Ecto neural progenitor cell (in vitro differentiated cells): ENCODE measurements around the gene KRTAP10-11.
"Not testable (repeated sequence)": the region's sequence is repeated elsewhere in the genome, so short reads cannot be mapped to it uniquely, and the experiment has no call there.

Experiments
- DNase-seq: peaks from one replicate; pipeline ENCODE4 v3.0.0-alpha.2; 2018; ENCODE audit warnings: low spot score

The KRTAP10-11 gene

DNA sequence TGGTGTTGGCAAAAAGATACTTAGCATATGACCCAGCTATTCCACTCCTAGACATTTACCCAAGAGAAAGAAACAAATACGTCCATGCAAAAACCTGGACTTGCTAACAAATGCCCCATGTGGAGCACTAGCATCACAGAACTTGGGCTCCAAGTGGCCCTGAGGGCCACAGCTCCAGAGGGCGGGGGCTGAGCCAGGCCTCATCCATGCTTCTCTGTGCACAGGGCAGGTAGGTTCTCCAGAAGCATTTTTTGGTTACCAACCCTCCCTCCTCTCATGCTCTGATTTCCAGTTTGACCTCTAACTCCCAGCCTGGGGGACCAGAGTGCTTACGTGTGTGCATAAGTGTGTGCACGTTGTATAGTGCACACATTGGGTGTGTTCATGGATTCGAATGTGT is 18.5 kb downstream of the KRTAP10-11 start:
- DNase-seq, result no peak

DNA sequence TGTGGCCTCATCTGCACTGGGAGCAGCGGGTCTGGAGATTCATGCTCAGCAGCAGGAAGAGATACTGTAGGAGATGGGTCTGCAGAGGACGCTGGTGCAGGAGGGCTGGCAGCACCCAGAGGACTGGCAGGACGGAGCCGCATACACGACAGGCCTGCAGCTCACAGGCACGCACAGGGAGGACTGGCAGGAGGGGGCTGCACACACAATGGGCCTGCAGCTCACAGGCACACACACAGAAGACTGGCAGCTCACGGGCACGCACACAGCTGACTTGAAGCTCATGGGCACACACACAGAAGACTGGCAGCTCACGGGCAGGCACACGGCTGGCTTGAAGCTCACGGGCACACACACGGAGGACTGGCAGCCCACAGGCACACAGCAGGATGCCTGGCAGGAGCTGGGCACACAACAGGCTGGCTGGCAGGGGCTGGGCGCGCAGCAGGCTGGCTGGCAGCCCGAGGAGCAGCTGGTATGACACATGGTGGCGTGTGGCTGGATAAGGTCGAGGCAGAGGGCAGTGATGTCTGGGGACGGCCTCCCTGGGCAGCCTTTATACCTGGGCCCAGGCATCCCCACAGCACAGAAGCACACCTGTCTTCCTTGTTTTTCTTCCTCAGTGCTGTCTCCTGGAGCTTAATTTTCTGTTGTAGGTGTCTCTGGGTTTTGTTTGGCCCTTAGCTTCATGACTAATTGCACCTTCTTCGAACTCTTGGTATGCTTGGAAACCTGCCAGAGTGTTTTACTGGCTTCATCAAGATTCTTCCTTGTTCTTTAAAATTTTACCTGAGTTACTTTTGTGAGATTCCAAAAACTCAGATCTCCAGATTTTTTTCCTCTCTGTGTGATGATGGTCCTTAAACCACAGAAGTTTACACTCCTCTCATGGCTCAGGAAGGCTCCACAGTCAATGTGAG is 20.4 kb downstream of the KRTAP10-11 start, which contains the start of gene KRTAP12-2:
KRTAP12-2 (minus strand) TSS at position 527 of the 920 bp plus-strand sequence; CDS start at position 486, 41 bp downstream.
- no peak for DNase-seq

DNA sequence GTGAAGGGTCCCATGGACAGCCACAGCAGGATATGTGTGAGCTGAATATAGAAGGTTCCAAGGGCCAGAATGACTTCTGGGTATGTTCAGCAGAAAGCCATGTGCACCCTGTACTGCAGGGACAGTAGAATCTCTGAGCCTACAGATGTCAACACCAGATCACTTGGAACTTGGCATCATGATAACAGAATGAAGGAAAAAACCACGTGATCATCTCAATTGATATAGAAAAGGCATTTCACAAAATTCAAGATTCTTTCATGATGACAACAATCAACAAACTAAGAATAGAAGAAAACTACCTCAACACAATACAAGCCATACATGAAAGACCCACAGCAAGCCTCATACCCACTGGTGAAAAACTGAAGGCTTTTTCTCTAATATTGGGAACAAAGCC is 21.4 kb downstream of the KRTAP10-11 start:
- DNase-seq, result no peak

DNA sequence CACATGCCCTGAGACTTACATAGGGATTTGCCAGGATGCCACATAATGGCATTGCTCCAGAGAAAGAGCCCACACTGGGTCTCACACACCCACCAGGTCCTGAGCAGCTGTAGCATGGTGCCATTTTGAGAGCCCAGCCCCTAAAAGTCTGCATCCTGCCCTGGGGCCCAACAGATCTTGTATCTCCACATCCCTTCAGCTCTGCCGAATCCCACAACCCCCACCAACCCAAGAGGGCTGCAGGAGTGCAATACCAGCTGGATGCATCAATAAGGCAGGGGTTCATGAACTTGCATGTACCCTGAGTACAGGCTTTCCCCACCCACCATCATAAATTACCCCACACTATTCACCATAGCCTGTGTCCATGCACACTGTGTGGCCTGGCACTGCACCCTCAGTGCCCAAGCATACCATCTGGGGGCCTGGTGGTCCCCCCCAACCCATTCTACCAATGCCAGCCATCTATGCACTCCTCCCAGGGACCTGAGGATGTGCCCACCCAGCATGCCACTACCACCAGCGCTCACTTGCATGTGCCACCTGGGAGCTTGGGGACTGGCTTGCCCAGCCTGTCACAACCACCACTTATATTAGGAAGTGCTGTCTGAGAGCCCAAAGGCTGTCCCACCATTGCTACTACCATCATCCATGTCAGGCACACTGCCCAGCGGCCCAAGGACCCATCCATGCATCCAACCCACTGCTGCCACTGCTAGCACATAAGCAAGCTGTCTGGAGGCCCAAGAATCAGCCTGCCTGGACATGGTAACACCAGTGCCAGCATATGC is 24.6 kb downstream of the KRTAP10-11 start:
- no peak for DNase-seq

DNA sequence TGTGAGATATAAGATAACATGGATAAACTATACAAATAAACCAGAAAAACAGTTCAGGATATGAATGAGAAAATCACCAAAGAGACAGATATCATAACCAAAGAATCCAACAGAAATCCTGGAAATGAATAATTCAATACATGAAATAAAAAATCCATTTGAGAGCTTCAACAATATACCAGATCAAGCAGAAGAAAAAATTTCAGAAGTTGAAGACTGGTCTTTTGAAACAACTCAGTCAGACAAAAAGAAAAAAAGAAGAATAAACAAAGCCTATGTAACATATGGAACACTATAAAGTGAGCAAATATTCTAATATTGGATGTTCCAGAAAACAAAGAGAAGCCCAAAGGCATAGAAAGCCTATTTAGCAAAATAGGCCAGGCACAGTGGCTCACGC is 25.7 kb downstream of the KRTAP10-11 start:
- no peak for DNase-seq

DNA sequence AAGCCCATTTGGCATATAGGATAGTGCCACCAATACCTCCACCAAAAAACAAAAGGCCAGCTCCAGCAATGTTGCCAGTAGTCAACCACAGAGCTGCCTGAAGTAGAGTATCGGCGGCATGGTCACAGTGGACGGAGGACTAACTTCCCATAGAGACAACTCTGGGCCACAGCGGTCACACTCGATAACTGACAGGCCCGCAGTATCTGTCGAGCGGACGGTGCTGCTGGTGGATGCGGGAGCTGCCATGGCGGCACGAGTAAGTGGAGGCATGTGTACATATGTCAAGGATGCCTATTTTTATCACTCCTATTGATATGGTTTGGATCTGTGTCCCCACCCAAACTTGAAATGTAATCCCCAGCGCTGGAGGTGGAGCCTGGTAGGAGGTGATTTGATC is 31.7 kb downstream of the KRTAP10-11 start:
- no peak for DNase-seq

DNA sequence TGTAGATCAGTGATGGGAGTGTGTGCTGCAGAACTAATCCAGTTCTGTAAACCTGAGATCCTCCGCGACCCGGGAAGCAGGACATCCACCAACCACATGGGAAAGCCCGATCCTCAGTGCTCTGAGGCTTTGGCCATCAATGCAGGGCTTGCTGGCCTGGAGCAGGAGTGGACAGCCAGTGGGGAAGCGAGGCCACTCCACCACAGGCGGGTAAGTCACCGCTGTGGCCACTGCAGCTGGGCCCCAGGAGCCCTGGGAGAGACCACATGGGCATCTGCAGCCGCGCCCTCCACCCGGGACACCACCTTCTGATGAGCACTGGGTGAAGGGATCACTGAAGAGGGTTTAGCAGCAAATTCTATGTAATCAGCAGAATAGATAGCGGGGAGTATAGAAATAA is 34.9 kb downstream of the KRTAP10-11 start:
- DNase-seq, result no peak

DNA sequence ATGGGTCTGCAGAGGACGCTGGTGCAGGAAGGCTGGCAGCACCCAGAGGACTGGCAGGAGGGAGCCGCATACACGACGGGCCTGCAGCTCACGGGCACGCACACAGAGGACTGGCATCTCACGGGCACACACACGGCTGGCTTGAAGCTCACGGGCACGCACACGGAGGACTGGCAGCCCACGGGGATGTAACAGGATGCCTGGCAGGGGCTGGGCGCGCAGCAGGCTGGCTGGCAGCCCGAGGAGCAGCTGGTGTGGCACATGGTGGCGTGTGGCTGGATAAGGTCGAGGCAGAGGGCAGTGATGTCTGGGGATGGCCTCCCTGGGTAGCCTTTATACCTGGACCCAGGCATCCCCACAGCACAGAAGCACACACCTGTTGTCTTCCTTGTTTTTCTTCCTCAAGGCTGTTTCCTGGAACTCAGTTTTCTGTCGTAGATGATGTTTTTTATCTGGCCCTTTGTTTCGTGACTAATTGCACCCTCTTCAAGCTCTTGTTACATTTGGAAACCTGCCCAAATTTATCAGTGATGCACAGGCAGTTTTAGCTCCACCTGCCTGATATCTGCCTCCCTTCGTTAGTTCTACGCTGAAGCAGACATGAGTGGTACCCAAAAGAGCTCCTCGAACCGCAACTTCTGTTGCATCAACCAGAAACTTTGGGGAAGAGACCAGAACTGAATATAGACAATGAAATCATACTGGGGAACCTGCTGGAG is 35.8 kb downstream of the KRTAP10-11 start, which contains the start of gene KRTAP12-1:
KRTAP12-1 (minus strand) TSS at position 303 of the 719 bp plus-strand sequence; CDS start at position 263, 40 bp downstream.
- DNase-seq, result no peak

DNA sequence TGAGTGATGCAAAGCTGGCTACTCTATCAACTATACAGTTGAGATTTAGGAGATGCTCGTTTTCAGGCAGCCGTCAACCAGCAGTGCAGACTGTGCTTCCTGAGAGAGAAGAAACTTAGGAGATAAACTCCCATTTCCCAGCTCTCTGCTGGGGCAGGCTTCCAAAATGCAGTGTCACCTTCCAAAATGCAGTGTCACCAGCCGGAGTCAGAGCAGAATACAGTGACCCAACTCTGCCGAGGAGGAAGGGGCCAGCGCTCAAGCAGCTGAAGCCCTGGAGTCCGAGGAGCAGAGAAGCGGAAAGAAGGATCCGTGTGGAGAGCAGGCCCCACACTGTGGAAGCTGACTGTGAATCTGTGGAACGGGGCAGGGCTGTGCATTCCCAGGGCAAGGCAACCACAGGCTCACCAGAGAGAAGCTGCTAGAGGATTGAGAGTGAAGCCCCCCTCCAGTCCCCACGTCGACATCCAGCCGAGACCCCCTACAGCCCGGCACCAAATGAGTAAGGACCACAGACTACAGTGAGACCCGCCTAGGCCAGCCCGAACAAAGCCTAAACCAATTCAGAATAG is 36.5 kb downstream of the KRTAP10-11 start:
- DNase-seq, result no peak

DNA sequence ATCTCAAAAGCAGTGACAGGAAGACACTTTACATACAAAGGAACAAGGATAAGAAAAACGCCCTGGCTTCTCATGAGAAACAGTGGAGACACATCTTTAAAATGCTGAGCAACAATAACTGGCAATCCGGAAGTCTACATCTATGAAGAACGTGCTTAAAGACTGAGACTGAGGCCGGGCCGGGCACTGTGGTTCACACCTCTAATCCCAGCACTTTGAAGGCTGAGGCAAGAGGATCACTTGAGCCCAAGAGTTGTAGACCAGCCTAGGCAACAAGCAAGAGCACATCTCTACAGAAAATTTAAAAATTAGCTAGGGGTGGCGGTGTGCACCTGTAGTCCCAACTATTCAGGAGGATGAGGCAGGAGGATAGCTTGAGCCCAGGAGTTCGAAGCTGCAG is 37.9 kb downstream of the KRTAP10-11 start:
- DNase-seq, result no peak

DNA sequence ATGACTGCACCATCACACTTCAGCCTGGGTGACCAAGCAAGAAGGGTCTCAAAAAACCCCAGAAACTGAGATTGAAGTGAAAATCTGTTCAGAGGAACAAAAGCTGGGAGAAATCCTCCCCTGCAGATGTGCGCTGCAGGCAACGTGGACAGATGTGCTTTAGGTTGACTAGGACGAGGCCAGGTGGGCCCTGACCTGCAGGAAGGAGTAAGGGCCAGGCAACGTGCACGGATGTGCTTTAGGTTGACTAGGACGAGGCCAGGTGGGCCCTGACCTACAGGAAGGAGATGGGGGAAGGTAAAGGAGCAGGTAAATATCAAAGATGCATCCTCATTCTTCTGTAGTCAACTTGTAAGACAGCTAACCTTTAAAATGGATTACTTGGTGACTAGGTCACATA is 38.3 kb downstream of the KRTAP10-11 start:
- DNase-seq, result no peak

DNA sequence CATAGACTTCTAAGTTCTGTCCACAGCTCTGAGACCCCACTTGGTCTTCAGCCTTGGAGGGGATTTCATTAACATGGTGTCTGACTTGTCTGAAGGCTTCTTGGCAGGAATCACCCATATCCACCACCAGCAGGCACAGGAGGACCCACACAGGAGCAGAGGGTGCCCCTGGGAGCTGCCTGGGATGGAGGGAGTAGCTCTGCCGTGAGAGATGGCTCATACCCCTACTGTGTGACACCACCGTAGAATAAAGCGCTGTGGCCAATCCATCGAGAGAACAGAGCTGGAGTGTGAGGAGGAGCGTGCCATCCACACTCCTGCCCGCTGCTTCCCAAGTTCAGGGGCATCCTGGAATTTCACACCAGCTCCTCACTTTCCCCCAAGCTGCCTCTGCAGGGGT is 38.8 kb downstream of the KRTAP10-11 start:
- not testable (repeated sequence) for DNase-seq

DNA sequence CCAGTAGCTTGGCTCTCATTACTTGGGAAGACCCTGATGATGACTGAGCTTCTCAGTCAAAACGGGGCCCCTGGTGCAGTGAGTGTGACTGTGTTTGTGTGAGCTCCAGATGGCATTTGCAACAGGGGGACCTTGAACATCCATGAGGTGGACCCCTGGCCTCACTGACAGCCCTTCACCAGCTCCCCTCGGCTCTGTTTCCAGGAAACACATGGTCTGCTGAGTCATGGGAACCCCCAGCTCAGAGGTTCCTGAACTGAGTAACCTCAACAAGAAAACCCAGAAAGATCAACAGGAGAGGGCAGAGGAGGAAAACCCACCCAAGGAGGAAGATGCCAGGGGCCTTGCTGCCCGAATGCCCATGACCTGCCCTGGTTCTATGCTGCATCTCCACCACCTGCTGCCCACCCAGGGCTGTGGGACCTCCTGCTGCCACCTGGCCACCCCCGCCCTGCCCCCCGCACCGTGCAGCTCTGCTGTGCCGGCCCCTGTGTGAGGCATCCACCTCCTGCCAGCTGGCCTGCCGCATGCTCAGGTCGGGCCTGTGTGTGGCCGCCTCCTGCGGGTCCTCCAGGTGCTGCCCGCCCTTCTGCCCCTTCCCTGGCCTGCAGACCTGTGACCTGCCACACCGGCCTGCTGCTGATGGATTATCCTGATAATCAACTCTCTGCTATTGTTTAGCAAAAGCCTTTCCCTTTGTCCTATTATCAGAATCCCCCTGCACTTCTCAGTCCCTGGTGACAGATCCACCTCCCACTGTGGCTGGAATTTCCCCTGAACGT is 40.0 kb downstream of the KRTAP10-11 start:
- DNase-seq, result peak; percentile 71

DNA sequence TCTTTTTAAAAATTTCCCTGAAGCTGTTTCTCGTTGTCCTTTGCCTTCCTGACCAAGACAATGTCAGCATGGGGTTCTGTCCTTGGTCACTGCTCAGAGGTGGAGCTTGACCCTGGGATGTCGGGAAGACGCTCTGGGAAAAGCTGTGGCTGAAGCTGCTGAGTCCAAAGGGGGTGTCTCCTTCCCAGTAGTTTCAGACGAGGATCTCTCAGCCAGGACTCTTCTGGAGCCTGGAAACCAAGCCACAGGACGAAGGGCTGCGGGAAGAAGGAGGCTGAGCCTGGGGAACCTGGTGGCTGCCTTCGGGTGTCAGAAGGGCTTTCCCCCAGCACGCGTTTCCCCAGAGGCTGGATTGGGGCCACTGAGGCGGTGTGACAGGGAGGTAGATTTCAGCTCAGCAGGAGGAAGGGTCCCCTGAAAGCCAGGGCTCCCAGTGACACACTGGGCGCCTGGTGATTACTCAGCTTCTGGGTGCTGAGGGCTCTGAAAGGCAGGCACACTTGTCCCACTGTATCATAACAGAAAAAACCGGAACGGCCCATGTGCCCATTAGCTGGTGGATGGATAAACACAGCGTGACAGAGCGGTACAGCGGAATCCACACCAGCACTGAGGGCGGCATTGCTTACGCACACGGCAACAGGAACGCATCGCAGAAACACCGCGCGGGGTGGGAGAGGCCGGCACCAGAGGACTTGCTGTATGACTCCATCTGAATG is 40.8 kb downstream of the KRTAP10-11 start:
- no peak for DNase-seq

DNA sequence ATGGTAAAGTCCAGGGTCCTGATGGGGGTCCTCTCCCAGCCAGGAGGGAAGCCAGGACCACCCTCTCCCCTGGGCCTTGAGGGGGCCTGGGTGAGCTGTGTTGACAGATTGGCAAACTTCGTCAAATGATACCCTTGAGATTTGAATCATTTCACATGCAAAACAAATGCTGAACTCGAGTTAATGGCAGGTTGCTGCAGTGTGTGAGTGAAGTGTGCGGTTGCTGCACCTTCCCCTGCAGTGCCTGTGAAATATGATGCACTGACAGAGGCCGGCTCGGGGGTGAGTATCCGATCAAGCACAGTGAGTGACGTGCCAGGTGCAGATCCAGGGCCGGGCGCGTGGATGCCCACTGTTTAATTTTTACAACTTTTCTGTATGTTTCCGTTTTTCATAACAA is 41.5 kb downstream of the KRTAP10-11 start:
- no peak for DNase-seq

DNA sequence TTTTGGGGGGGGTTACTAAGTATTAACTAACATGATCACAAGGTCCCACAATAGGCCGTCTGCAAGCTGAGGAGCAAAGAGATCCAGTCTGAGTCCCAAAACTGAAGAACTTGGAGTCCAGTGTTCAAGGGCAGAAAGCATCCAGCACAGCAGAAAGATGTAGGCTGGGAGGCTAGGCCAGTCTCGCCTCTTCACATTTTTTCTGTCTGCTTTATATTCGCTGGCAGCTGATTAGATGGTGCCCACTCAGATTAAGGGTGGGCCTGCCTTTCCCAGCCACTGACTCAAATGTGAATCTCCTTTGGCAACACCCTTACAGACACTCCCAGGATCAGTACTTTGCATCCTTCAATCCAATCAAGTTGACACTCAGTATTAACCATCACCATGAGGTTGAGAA is 43.5 kb downstream of the KRTAP10-11 start:
- not testable (repeated sequence) for DNase-seq

DNA sequence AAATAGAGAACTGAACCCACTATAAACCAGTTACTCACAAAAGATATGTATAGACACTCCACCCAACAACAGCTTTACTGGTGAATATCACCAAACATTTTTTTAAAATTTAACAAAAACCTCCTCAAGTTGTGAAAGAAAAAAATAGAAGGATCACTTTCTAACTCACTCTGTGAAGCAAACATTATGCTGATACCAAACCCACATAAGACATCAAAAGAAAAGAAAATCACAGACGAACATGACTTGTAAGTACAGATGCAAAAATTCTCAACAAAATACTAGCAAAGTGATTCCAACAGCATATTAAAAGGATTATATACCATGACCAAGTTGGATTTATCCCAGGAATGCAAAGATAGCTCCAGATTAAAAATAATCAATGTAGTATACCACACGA is 45.5 kb downstream of the KRTAP10-11 start:
- DNase-seq, result no peak

DNA sequence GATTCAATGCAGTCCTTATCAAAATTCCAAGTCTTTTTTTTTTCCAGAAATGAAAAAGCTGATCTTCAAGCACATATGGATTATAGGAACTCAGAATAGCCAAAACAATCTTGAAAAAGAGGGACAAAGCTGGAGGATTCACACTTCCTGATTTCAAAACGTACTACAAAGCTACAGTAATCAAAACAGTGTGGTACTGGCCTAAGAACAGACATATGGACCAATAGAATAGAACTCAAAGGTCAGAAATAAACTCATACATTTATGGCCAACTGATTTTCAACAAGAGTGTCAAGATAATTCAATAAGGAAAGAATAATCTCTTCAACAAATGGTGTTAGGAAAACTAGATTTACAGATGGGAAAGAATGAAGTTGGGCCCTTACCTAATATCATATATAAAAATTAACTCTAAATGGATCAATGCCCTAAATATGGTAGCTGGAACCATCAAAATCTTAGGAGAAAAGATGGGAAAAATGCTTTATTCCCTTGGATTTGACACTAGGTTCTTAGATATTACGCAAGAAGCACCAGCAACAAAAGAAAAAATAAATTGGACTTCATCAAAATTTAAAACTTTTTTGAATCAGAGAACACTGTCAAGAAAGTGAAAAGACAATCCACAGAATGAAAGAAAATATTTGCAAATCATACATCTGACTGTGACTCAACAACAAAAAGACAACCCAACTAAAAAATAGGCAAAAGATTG is 46.7 kb downstream of the KRTAP10-11 start:
- DNase-seq, result no peak

DNA sequence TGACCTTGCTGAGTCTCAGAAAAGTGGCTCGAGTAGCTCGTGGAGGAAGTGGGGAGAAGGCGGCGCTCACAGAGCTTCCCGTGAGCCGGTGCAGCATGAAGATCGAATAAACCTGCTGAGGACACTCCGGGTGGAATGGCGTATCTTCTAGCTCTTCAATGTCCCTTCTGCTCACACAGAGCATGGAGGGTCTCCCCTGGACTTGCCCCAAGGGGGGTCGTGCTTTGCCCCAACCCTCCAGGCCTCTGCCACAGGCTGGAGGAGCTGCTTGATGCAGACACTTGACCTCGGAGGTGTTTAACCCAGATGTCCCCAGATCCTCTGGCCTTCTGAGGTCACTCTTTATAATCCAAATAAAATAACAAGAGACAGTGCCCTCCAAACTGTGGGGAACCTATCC is 48.6 kb downstream of the KRTAP10-11 start:
- no peak for DNase-seq

DNA sequence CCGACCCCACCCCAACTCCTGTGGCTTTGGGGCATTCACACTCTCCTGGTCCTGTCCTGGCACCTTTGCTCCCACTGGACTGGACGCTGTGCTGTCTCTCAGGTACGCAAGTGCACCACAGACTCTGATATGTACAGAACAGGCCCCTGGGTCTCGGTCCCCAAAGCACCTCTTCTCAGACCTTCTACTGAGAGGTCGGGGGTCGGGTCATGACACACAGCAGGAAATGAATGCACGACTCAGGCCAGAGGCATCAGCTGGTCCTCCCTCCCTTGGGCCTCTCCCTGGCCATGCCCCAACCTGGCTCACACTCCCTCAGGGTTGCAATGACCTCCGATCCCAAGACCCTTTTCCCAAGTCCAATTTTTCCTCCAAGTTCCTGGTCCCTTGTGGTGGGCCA is 49.0 kb downstream of the KRTAP10-11 start:
- DNase-seq, result no peak
